ENCODE results near the gene HTRA2.
A peak's percentile ranks its signal among the peaks of the same experiment; 100 is the strongest.
"Not testable (repeated sequence)": the region's sequence is repeated elsewhere in the genome, so short reads cannot be mapped to it uniquely, and the experiment has no call there.

HTRA2 gene

GRCh38 chr2:74529357-74530238, at the start of gene HTRA2, which contains the start of gene AUP1:
Gene HTRA2 (plus strand): TSS chr2:74529933. CDS start chr2:74530007, 74 bp downstream.
Gene AUP1 (minus strand): TSS chr2:74529706. CDS start chr2:74529629, 77 bp downstream.
- peak; percentile 89 to 94 for DNase-seq

DNA sequence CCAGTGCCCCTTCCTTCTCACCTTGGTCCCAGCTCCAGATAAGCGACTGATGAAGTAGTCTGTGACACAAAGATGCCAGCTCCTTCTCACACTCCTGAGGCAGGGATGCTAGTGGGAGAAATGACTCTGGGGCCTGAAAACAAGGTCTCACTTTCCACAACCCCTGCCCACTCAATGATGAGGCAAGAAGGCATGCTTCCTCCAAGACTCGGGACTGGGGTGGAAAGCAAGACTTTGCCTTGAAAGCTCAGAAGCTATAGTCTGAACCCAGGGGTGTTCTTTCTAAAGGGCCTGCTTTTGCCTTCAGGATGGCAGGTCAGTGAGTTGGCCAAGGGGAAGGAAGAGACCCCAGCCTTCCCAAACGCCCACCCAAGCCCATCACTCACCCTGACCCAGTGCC, 48.3 kb upstream of the HTRA2 start:
- no peak for DNase-seq

GRCh38 chr2:74481961-74482800, 47.6 kb upstream of the HTRA2 start:
- DNase-seq = peak; percentile 60 to 65

GRCh38 chr2:74482801-74483674, 46.7 kb upstream of the HTRA2 start, which contains the start of the genes CCDC142 and TTC31:
Gene CCDC142 (minus strand): TSS chr2:74482998. CDS start chr2:74482837, 161 bp downstream.
Gene TTC31 (plus strand): TSS chr2:74483081. CDS start chr2:74483096, 15 bp downstream.
- DNase-seq = peak; percentile 93 to 95

GRCh38 chr2:74483675-74484164, 46.0 kb upstream of the HTRA2 start:
- not testable (repeated sequence) for DNase-seq

- no peak for DNase-seq
Observed at GRCh38 chr2:74486141-74486540, 43.6 kb upstream of the HTRA2 start.

DNA sequence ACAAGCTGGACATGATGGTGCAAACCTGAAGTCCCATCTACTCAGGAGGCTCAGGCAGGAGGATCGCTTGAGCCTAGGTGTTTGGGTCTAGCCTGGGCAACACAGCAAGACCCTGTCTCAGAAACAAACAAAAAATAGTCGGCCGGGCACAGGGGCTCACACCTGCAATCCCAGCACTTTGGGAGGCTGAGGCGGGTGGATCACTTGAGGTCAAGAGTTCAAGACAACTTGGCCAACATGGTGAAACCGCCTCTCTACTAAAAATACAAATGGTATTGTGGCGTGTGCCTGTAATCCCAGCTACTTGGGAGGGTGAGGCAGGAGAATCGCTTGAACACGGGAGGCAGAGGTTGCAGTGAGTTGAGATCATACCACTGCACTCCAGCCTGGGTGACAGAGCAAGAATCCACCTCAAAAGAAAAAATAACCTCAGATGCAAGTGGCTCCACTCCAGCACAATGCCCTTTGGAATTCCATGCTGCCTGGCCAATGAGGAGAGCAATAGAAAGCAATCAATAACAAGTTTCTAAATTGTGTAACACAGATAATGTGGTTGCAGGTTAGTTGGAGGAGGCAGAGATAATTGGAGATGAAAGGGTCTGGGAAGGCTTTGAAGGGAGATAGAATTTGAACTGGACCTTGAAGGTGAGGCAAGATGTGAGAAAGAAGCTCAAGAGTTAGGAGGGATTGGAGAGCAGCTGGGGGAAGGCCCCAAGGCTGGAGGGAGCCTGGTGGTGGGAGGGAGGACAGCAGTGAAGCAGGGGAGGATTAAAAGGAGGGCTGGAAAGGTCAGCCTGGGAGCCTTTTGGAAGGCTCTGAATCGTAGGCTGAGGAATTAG, 40.9 kb upstream of the HTRA2 start:
- no peak for DNase-seq

- DNase-seq = no peak
Observed at GRCh38 chr2:74489906-74490305, 39.8 kb upstream of the HTRA2 start.

GRCh38 chr2:74491648-74492544, 37.8 kb upstream of the HTRA2 start:
- DNase-seq = no peak

DNA sequence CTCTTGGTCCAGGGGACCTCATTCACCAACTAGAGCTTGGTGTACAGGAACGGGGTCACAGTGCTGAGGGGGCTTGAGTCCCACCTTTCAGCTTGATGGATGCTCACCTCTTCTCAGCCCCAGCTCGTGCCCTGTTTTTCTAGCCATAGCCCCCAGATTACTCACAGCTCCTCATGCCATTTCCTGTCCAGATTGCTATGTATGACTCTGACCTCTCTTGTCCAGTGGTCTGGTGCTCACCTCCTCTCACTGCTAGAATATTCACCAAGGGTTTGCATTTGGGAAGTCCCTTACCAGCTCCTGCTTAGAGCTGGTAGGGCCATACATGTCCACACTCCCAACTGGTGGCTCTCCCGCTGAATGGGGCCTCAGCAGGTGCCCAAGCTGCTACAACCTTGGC, 36.2 kb upstream of the HTRA2 start:
- no peak for DNase-seq

DNA sequence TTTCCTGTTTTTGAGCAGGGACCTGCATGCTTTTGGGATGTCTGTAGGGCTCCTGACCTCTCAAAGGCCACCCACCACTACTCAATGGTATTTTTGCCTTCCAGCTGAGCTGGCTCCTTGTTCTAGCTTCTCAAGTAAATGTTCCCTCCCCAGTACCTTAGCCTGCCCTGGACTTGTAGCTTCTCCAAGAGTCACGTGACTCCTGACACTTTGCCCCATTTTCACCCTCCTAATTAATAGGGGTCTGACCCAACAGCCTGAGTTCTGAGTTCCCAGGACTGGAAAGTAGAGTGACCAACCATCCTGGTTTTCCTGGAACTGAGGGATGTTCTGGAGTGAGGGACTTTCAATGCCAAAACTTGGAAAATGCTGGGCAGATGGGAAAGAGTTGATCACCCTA, 34.3 kb upstream of the HTRA2 start:
- no peak for DNase-seq

DNA sequence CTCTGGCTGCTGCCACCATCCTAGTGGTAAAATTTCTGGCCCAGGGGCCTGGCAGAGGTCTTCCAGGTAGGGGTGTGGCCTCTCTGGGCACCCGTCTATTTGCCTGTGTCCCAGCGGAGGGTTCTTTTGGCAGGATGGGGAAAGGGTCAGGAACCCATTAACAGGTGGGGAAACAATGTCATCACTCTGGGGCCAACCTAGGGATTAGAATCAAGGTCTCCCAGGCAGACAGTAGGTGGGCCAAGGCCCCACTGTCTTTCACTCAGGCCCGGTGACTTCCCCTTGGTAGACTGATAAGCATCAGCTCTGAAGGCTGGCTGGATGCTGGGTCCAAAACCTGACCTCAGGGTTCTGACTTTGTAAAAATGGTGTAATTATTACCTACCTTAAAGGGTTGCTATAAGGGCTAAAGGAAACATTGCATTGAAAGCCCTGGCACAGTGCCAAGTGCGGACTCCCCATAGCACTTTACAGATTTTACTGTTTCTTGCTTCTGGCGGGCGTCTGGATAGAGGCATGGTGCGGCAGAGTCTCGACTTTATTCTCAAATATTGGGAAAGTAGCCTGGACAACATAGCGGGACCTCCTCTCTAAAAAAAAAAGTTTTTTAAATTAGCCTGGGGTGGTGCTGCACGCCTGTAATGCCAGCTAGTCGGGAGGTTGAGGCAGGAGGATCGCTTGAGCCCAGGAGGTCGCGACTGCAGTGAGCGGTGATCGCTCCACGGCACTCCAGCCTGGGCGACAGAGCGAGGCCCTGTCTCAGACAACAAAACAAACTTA, 32.5 kb upstream of the HTRA2 start:
- no peak for DNase-seq

- DNase-seq = no peak
Observed at GRCh38 chr2:74497777-74498499, 31.8 kb upstream of the HTRA2 start.

DNA sequence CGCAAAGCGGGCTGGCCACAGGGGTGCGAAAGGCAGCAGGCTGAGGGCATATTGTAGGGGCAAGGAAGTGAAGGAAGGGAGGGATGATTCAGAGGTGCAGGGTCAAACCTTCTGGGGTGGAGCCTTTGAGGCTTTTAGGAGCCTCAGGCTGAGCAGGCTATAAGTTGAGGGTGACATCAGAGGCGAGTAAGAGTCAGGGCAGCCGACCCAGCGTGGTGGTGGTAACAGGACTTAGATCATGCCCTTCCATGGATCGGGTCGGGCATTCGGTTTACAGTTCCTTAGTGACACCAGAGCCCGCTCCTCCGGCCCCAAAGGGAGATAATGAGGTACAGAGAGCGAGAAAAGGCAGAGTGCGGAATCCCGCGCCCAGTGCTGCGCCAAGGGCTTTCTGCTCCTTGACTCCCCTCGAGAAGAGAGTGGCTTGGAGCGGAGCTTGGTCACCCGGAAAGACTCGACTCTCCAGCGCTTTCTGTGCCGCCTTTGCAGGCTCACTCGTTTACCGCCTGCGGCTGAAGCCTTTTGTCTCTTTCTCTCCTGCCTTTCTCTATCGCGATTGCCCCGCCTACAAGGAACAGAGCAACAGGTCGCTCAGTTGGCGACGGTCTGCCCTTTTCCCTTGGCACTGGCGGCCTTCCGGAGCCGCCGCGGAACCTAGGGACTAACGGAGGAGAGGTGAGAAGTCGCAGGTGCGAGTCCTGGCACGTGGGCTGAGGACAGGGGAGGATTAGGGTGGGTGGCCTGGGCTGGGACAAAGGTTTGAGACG, 31.1 kb upstream of the HTRA2 start:
- no peak for DNase-seq

DNA sequence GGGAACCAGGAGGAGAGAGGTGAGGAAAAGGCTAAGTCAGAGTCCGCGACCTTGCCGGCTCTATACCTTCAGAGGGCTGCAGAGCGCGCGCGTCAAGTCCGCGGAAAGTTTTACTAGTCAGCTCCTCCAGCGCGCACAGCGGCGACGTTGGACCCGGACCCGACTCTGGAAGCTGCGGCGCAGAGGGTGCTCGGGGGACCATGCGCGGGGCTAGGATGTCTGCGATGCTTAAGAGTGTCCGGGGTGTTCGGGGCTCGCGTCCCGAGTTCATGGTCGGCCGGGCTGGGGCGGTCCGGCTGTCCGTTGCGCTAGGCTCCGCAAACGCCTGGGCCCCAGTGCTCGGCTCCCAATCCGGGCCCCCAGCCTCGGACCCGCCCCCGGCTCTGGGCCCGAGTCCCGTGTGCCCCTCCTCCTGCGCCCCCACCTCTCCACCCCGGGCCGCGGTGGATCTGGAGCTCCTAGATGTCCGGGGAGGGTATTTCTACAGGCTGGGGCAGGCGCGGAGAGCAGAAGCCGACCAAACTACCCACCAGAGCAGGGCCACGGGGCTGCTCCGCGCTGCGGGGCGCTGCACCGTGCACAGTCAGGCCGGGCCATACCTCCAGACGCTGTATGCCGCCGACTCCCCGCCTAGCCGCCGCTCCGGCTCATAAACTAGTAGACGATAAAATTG, 30.3 kb upstream of the HTRA2 start, which contains the start of gene LBX2:
Gene LBX2 (minus strand): TSS at position 337 of the 673 bp plus-strand sequence. CDS start 66 bp downstream, at position 271.
- no peak for DNase-seq

GRCh38 chr2:74499940-74500577, 29.7 kb upstream of the HTRA2 start:
- DNase-seq = no peak

GRCh38 chr2:74500578-74500946, 29.2 kb upstream of the HTRA2 start:
- DNase-seq = no peak

Data from CD4-positive, alpha-beta T cell treated with Interleukin-1 beta for 1 hour (primary cell).